Spleen (tissue), 7 donors: ENCODE results near the gene MED13L.

Experiments used
- CTCF ChIP-seq, 11 experiments: fragments of 200-600 bp in 7 of 11; fragments of 450-650 bp in 4 of 11; sonication (generic) in 4 of 11; IDR thresholded peaks in 8 of 11; conservative IDR thresholded peaks in 3 of 11; 1 replicate in 7 of 11; 2 replicates in 4 of 11; pipeline versions ENCODE4 v1.4.0 to v1.8.0; 2016 to 2021; ENCODE audit warnings: antibody characterized with exemption in 11 of 11, inconsistent platforms in 4 of 11, mild to moderate bottlenecking in 1 of 11
- POLR2AphosphoS5 ChIP-seq, 3 donors: sonication (generic); formaldehyde crosslinking; IDR thresholded peaks; one replicate each; pipeline ENCODE4 v1.5.1; 2017; ENCODE audit warnings: antibody characterized with exemption in 3 of 3
- donor health status: DM: no; HTN: no; CAD: no; lungs with moderate emphysema.
- donor health status: DM: no; HTN: no; CAD: no.
- donor health status: DM: no; HTN: no; CAD: no.

- no peak for TF ChIP-seq CTCF (IDR thresholded peaks at IDR 0.05 in 8 of 11, conservative IDR thresholded peaks at IDR 0.05 in 3 of 11)
- TF ChIP-seq POLR2AphosphoS5 (IDR thresholded peaks at IDR 0.05), result no peak
Measured at GRCh38 chr12:116027551-116027821, 250.0 kb downstream of the MED13L start.
